GM12873 (cell line): ENCODE results near the gene STK32C.

Experiments used
- CTCF ChIP-seq: IDR thresholded peaks from 2 replicates; pipeline ENCODE4 v1.5.1; 2012; ENCODE audit warnings: low read depth, mild to moderate bottlenecking, moderate library complexity, low read length, control low read depth; ENCODE audit not compliant: insufficient read depth; ENCODE audit errors: missing control alignments

Gene STK32C

GRCh38 chr10:132231656-132232022, 76.1 kb downstream of the STK32C start:
- no peak for TF ChIP-seq CTCF

- no peak for TF ChIP-seq CTCF
These were observed 77.1 kb downstream of the STK32C start for GRCh38 chr10:132230557-132231210.

GRCh38 chr10:132229834-132230556, 77.8 kb downstream of the STK32C start:
- no peak for TF ChIP-seq CTCF

- TF ChIP-seq CTCF, result no peak
These were observed 78.7 kb downstream of the STK32C start for GRCh38 chr10:132229096-132229495.

- no peak for TF ChIP-seq CTCF
These were observed 79.1 kb downstream of the STK32C start for GRCh38 chr10:132228616-132229015.

- TF ChIP-seq CTCF, result no peak
These were observed 79.8 kb downstream of the STK32C start for GRCh38 chr10:132227851-132228390.

- no peak for TF ChIP-seq CTCF
These were observed 81.0 kb downstream of the STK32C start for GRCh38 chr10:132226586-132227405.
